DND-41 (cell line): Measurements from ENCODE around the gene FTO.

Experiments
- ATAC-seq: fragments of 200-7000 bp; cut with Tn5 transposase; 3 replicates; pipeline ENCODE4 v1.9.1; 2021; ENCODE audit warnings: low read depth; ENCODE audit not compliant: insufficient read depth
- DNase-seq: peaks from one replicate; pipeline ENCODE4 v3.0.0-alpha.2; 2020
- H2AFZ ChIP-seq: 2 replicates; pipeline ENCODE4 v1.6.0; 2012; ENCODE audit warnings: low read depth, low read length
- H3K27ac ChIP-seq: 2 replicates; pipeline ENCODE4 v1.5.1; 2012; ENCODE audit warnings: low read length, inconsistent platforms
- H3K27me3 ChIP-seq: fragments of 200-600 bp; sonication (generic); 2 replicates; pipeline ENCODE4 v1.6.0; 2012; ENCODE audit warnings: low read length, mild to moderate bottlenecking, inconsistent platforms; ENCODE audit not compliant: insufficient read depth, poor library complexity
- H3K36me3 ChIP-seq: 2 replicates; pipeline ENCODE4 v1.5.1; 2012; ENCODE audit warnings: low read length, inconsistent platforms; ENCODE audit not compliant: insufficient read depth
- H3K4me1 ChIP-seq: 2 replicates; pipeline ENCODE4 v1.5.1; 2012; ENCODE audit warnings: mild to moderate bottlenecking, low read length; ENCODE audit not compliant: insufficient read depth
- H3K4me2 ChIP-seq: 2 replicates; pipeline ENCODE4 v1.6.0; 2012; ENCODE audit warnings: mild to moderate bottlenecking, moderate library complexity, low read length, inconsistent platforms; ENCODE audit not compliant: insufficient read depth
- H3K4me3 ChIP-seq, 2 experiments: fragments of 200-600 bp in 1 of 2; shearing (Covaris generic) in 1 of 2; 2 replicates each; pipeline ENCODE4 v1.5.1; 2012 to 2016; ENCODE audit warnings: inconsistent platforms in 2 of 2, low read length in 2 of 2, mild to moderate bottlenecking in 2 of 2, low read depth in 1 of 2, moderate library complexity in 1 of 2
- H3K79me2 ChIP-seq: 2 replicates; pipeline ENCODE4 v1.6.0; 2012; ENCODE audit warnings: low read length, inconsistent platforms; ENCODE audit not compliant: insufficient read depth
- H3K9ac ChIP-seq: 2 replicates; pipeline ENCODE4 v1.6.0; 2012; ENCODE audit warnings: low read depth, mild to moderate bottlenecking, inconsistent platforms, low read length, moderate library complexity
- H3K9me3 ChIP-seq: 2 replicates; pipeline ENCODE4 v1.5.1; 2012; ENCODE audit warnings: low read length, moderate library complexity, mild to moderate bottlenecking, inconsistent platforms; ENCODE audit not compliant: insufficient read depth, severe bottlenecking
- H4K20me1 ChIP-seq: 2 replicates; pipeline ENCODE4 v1.6.0; 2012; ENCODE audit warnings: low read length; ENCODE audit not compliant: insufficient read depth
- EZH2 ChIP-seq: IDR thresholded peaks from 3 replicates; pipeline ENCODE4 v1.6.1; 2012; ENCODE audit warnings: borderline replicate concordance, low read depth, mild to moderate bottlenecking, moderate library complexity, low read length, inconsistent platforms; ENCODE audit not compliant: severe bottlenecking
- TF ChIP-seq, protein P1 (sequence below): IDR thresholded peaks from 2 replicates; pipeline ENCODE4 v1.5.1; 2012; ENCODE audit warnings: borderline replicate concordance, low read length, moderate library complexity, mild to moderate bottlenecking; ENCODE audit not compliant: poor library complexity, severe bottlenecking; ENCODE audit errors: extremely low read depth

Gene FTO

GRCh38 chr16:53855511-53855910, 151.6 kb downstream of the FTO start:
- Histone ChIP-seq H3K36me3 (peaks cover 10% of the 10 kb centered on the region; the same call in 1 of the 2 replicates), H3K27ac (no peak overlapping the region), H3K79me2 (no peaks in the 10 kb centered on the region), H3K9ac (no peak overlapping the region), H3K4me1 (peaks cover 8% of the 10 kb centered on the region), H3K4me2 (no peak overlapping the region), H3K9me3 (no peaks in the 10 kb centered on the region), H4K20me1 (no peaks in the 10 kb centered on the region), H2AFZ (no peak overlapping the region), H3K4me3 (no peak overlapping the region), H3K27me3 (no peaks in the 10 kb centered on the region)
- TF ChIP-seq, protein P1, sequence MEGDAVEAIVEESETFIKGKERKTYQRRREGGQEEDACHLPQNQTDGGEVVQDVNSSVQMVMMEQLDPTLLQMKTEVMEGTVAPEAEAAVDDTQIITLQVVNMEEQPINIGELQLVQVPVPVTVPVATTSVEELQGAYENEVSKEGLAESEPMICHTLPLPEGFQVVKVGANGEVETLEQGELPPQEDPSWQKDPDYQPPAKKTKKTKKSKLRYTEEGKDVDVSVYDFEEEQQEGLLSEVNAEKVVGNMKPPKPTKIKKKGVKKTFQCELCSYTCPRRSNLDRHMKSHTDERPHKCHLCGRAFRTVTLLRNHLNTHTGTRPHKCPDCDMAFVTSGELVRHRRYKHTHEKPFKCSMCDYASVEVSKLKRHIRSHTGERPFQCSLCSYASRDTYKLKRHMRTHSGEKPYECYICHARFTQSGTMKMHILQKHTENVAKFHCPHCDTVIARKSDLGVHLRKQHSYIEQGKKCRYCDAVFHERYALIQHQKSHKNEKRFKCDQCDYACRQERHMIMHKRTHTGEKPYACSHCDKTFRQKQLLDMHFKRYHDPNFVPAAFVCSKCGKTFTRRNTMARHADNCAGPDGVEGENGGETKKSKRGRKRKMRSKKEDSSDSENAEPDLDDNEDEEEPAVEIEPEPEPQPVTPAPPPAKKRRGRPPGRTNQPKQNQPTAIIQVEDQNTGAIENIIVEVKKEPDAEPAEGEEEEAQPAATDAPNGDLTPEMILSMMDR: no peak
- no peak for TF ChIP-seq EZH2
- DNase-seq: no peak
- no peak for ATAC-seq

- no peak overlapping the region for H3K9ac ChIP-seq
- DNase-seq (no peak), ATAC-seq (no peak)
- no peaks in the 10 kb centered on the region for H3K9me3 ChIP-seq
- H3K4me3 ChIP-seq: no peak overlapping the region
- no peaks in the 10 kb centered on the region for H3K4me1 ChIP-seq
- H3K27me3 ChIP-seq: no peaks in the 10 kb centered on the region
- no peak overlapping the region for H3K27ac ChIP-seq
- TF ChIP-seq, protein P1: no peak
- TF ChIP-seq EZH2: no peak
- no peak overlapping the region for H2AFZ ChIP-seq
- H3K4me2 ChIP-seq: no peak overlapping the region
- H3K36me3 ChIP-seq: peaks cover 12% of the 10 kb centered on the region; the same call in 1 of the 2 replicates
- H4K20me1 ChIP-seq: no peaks in the 10 kb centered on the region
- H3K79me2 ChIP-seq: no peaks in the 10 kb centered on the region
Measured at GRCh38 chr16:53859995-53860540, 156.1 kb downstream of the FTO start.

- TF ChIP-seq, protein P1: no peak
- H3K36me3 ChIP-seq: 0 out of 2 replicates have a peak, but pooled peaks cover 12% of the 10 kb centered on the region
- no peaks in the 10 kb centered on the region for H3K9me3 ChIP-seq
- H3K4me3 ChIP-seq: no peak overlapping the region
- H3K27me3 ChIP-seq: no peaks in the 10 kb centered on the region
- no peak overlapping the region for H3K27ac ChIP-seq
- H3K4me2 ChIP-seq: no peak overlapping the region
- H3K4me1 ChIP-seq: no peaks in the 10 kb centered on the region
- H3K79me2 ChIP-seq: no peaks in the 10 kb centered on the region
- no peaks in the 10 kb centered on the region for H4K20me1 ChIP-seq
- H3K9ac ChIP-seq: no peak overlapping the region
- no peak overlapping the region for H2AFZ ChIP-seq
- ATAC-seq (no peak), DNase-seq (no peak)
Measured at GRCh38 chr16:53863861-53864260, 159.9 kb downstream of the FTO start.
